Suprapubic skin (tissue), 4 donors: ENCODE measurements around the gene LRRC7.

Experiments
- CTCF ChIP-seq, 2 donors: fragments of 200-600 bp in 1 of 2; fragments of 450-650 bp in 1 of 2; sonication (generic) in 1 of 2; IDR thresholded peaks; one replicate each; pipeline ENCODE4 v1.5.1; 2016 to 2019; ENCODE audit warnings: antibody characterized with exemption in 2 of 2, mild to moderate bottlenecking in 1 of 2, moderate library complexity in 1 of 2
- EP300 ChIP-seq: sonication (generic); formaldehyde crosslinking; IDR thresholded peaks from one replicate; pipeline ENCODE4 v1.6.1; 2017; ENCODE audit warnings: antibody characterized with exemption
- POLR2A ChIP-seq, 2 donors: fragments of 450-650 bp; IDR thresholded peaks; one replicate each; pipeline ENCODE4 v1.6.1; 2017; ENCODE audit warnings: antibody characterized with exemption in 2 of 2, mild to moderate bottlenecking in 2 of 2, moderate library complexity in 2 of 2
- POLR2AphosphoS5 ChIP-seq, 3 donors: sonication (generic); formaldehyde crosslinking; IDR thresholded peaks; one replicate each; pipeline ENCODE4 v1.6.1; 2017; ENCODE audit warnings: antibody characterized with exemption in 3 of 3

- no peak for TF ChIP-seq CTCF (IDR thresholded peaks at IDR 0.05)
- no peak for TF ChIP-seq POLR2A (IDR thresholded peaks at IDR 0.05)
- no peak for TF ChIP-seq POLR2AphosphoS5 (IDR thresholded peaks at IDR 0.05)
- no peak for TF ChIP-seq EP300
These were observed 83.9 kb downstream of the LRRC7 start for GRCh38 chr1:69651656-69652055.
